H9 (cell line): ENCODE data around the gene WT1. TPM values are rescaled to one million over a fixed set of nuclear protein-coding genes. Genes with fewer than 3 reads are reported as not detected.
A peak's percentile ranks its signal among the peaks of the same experiment; 100 is the strongest.

Experiments used
- DNase-seq: peaks from one replicate; pipeline ENCODE4 v3.0.0-alpha.2; 2017
- H2AFZ ChIP-seq: one replicate; pipeline ENCODE4 v1.6.1; 2013; ENCODE audit warnings: mild to moderate bottlenecking, low read length, control low read depth, moderate library complexity
- H2AK5ac ChIP-seq: 2 replicates; pipeline ENCODE4 v1.6.1; 2013; ENCODE audit warnings: low read length, control low read depth, mixed read lengths; ENCODE audit not compliant: insufficient read length
- H2BK120ac ChIP-seq: one replicate; pipeline ENCODE4 v1.6.1; 2013; ENCODE audit warnings: low read depth, mild to moderate bottlenecking, low read length, control low read depth, inconsistent platforms; ENCODE audit not compliant: poor library complexity, severe bottlenecking
- H2BK12ac ChIP-seq: 2 replicates; pipeline ENCODE4 v1.6.1; 2013; ENCODE audit warnings: low read length, control low read depth, mixed read lengths, low read depth; ENCODE audit not compliant: insufficient read length
- H2BK15ac ChIP-seq: 2 replicates; pipeline ENCODE4 v1.6.1; 2013; ENCODE audit warnings: low read depth, low read length, control low read depth
- H2BK20ac ChIP-seq: one replicate; pipeline ENCODE4 v1.6.1; 2013; ENCODE audit warnings: low read depth, mild to moderate bottlenecking, low read length, control low read depth, inconsistent platforms; ENCODE audit not compliant: poor library complexity, severe bottlenecking
- H2BK5ac ChIP-seq: 2 replicates; pipeline ENCODE4 v1.6.1; 2013; ENCODE audit warnings: low read length, control low read depth, mixed read lengths; ENCODE audit not compliant: insufficient read length
- H3K14ac ChIP-seq: 2 replicates; pipeline ENCODE4 v1.6.1; 2013; ENCODE audit warnings: low read length, control low read depth; ENCODE audit not compliant: insufficient read depth
- H3K18ac ChIP-seq: 2 replicates; pipeline ENCODE4 v1.6.1; 2013; ENCODE audit warnings: low read depth, mild to moderate bottlenecking, mixed read lengths, low read length, control low read depth; ENCODE audit not compliant: insufficient read length
- H3K23ac ChIP-seq: 2 replicates; pipeline ENCODE4 v1.6.1; 2013; ENCODE audit warnings: low read length, control low read depth, mixed read lengths, low read depth; ENCODE audit not compliant: insufficient read length
- H3K23me2 ChIP-seq: 2 replicates; pipeline ENCODE4 v1.6.1; 2013; ENCODE audit warnings: low read depth, mild to moderate bottlenecking, mixed read lengths, low read length, control low read depth; ENCODE audit not compliant: insufficient read length, poor library complexity, severe bottlenecking
- H3K27ac ChIP-seq: 2 replicates; pipeline ENCODE4 v1.5.1; 2013; ENCODE audit warnings: low read length, control low read depth, mixed read lengths, low read depth; ENCODE audit not compliant: insufficient read length
- H3K27me3 ChIP-seq: 2 replicates; pipeline ENCODE4 v1.6.1; 2013; ENCODE audit warnings: low read length, control low read depth, inconsistent platforms; ENCODE audit not compliant: insufficient read depth
- H3K4ac ChIP-seq: 2 replicates; pipeline ENCODE4 v1.6.1; 2013; ENCODE audit warnings: low read depth, mild to moderate bottlenecking, control low read depth, inconsistent platforms, low read length, moderate library complexity
- H3K4me1 ChIP-seq: 2 replicates; pipeline ENCODE4 v1.6.1; 2013; ENCODE audit warnings: low read length, control low read depth, inconsistent platforms; ENCODE audit not compliant: insufficient read depth
- H3K4me2 ChIP-seq: 2 replicates; pipeline ENCODE4 v1.6.1; 2013; ENCODE audit warnings: low read length, control low read depth, mixed read lengths; ENCODE audit not compliant: insufficient read length, insufficient read depth
- H3K56ac ChIP-seq: 2 replicates; pipeline ENCODE4 v1.6.1; 2013; ENCODE audit warnings: low read depth, mild to moderate bottlenecking, mixed read lengths, low read length, control low read depth; ENCODE audit not compliant: insufficient read length
- H3K79me1 ChIP-seq: 2 replicates; pipeline ENCODE4 v1.6.1; 2013; ENCODE audit warnings: low read depth, mild to moderate bottlenecking, moderate library complexity, low read length, control low read depth, inconsistent platforms; ENCODE audit not compliant: insufficient read depth, poor library complexity, severe bottlenecking
- H3K79me2 ChIP-seq: 2 replicates; pipeline ENCODE4 v1.6.1; 2013; ENCODE audit warnings: low read length, control low read depth, inconsistent platforms; ENCODE audit not compliant: insufficient read depth
- H3K9ac ChIP-seq: 2 replicates; pipeline ENCODE4 v1.6.1; 2013; ENCODE audit warnings: low read length, control low read depth, mixed read lengths; ENCODE audit not compliant: insufficient read length; ENCODE audit errors: extremely low read depth
- H3K9me3 ChIP-seq: one replicate; pipeline ENCODE4 v1.6.1; 2013; ENCODE audit warnings: low read depth, low read length, inconsistent platforms; ENCODE audit not compliant: control insufficient read depth
- H3T11ph ChIP-seq: one replicate; pipeline ENCODE4 v1.6.1; 2013; ENCODE audit warnings: mild to moderate bottlenecking, low read length, control low read depth, inconsistent platforms
- H4K20me1 ChIP-seq: one replicate; pipeline ENCODE4 v1.6.1; 2013; ENCODE audit not compliant: control insufficient read depth, insufficient read length, insufficient read depth
- H4K5ac ChIP-seq: 2 replicates; pipeline ENCODE4 v1.6.1; 2013; ENCODE audit warnings: low read depth, mild to moderate bottlenecking, mixed read lengths, low read length, control low read depth; ENCODE audit not compliant: insufficient read length
- H4K8ac ChIP-seq: replicated peaks from 2 replicates; pipeline ENCODE4 v1.6.1; 2013; ENCODE audit warnings: low read length, control low read depth, mixed read lengths, low read depth; ENCODE audit not compliant: insufficient read length
- H4K91ac ChIP-seq: 2 replicates; pipeline ENCODE4 v1.6.1; 2013; ENCODE audit warnings: low read depth, mild to moderate bottlenecking, moderate library complexity, mixed read lengths, low read length, control low read depth; ENCODE audit not compliant: insufficient read length
- H3K27ac Mint-ChIP-seq, 3 experiments: 2 replicates in 2 of 3; 3 replicates in 1 of 3; pipeline ENCODE4 v1.8.0; 2020 to 2021; ENCODE audit warnings: mixed read lengths in 3 of 3, mild to moderate bottlenecking in 1 of 3, moderate library complexity in 1 of 3
- H3K27me3 Mint-ChIP-seq: 2 replicates; pipeline ENCODE4 v1.8.0; 2021; ENCODE audit warnings: low read depth, mild to moderate bottlenecking, moderate library complexity, mixed read lengths
- H3K36me3 Mint-ChIP-seq, 3 experiments: 2 replicates in 2 of 3; 3 replicates in 1 of 3; pipeline ENCODE4 v1.8.0; 2020 to 2021; ENCODE audit warnings: low read depth in 3 of 3, mixed read lengths in 3 of 3; ENCODE audit not compliant: insufficient read depth in 1 of 3
- H3K4me1 Mint-ChIP-seq, 2 experiments: 2 replicates each; pipeline ENCODE4 v1.8.0; 2020; ENCODE audit warnings: mixed read lengths in 2 of 2
- H3K4me3 Mint-ChIP-seq, 2 experiments: 2 replicates in 1 of 2; 3 replicates in 1 of 2; pipeline ENCODE4 v1.8.0; 2020 to 2021; ENCODE audit warnings: mild to moderate bottlenecking in 2 of 2, mixed read lengths in 2 of 2, moderate library complexity in 1 of 2
- H3K9me3 Mint-ChIP-seq, 2 experiments: 2 replicates in 1 of 2; 3 replicates in 1 of 2; pipeline ENCODE4 v1.8.0; 2020; ENCODE audit warnings: mild to moderate bottlenecking in 2 of 2, mixed read lengths in 2 of 2, moderate library complexity in 1 of 2
- CTCF ChIP-seq: fragments of 200-600 bp; sonication (generic); conservative IDR thresholded peaks from 3 replicates; pipeline ENCODE4 v1.8.0; 2021; ENCODE audit warnings: antibody characterized with exemption, mild to moderate bottlenecking
- WGBS: extraction: QIAGEN DNeasy Blood & Tissue Kit; methylation state at CpG from one replicate; pipeline ENCODE4 v1.1.7; 2013; ENCODE audit warnings: missing lambda C conversion rate, low lambda C conversion rate, mixed read lengths; ENCODE audit not compliant: insufficient read length; ENCODE audit errors: extremely low coverage; 5-methylcytosine and 5-hydroxymethylcytosine counted together
- total RNA-seq: library from RNA; stranded (reverse); gene quantifications from 2 replicates; pipeline ENCODE4 v1.2.1, GENCODE V29; 2021

The WT1 gene
- total RNA-seq, 1 experiment from 2014 or later, result 0.20 TPM

DNA sequence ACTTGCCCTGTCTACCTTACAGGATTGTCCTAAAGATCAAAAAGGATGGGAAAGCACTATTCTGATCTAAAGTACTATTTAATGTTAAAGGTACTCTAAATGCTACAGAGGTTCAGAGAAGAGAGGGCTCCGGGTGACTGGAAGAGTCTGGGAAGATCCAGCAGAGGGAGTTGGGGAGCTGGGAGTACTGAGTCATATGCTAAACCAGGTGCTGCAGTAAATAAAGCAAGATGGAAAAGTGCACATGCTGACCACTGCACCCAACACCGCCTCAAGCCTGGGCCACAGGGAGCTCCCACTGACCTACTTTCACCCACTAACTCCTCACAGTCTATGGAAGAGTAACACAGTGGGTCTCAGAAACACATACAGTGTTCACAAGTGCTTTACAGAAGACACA, 49.3 kb downstream of the WT1 start:
- Histone ChIP-seq H3K23ac (no peak overlapping the region), H3K14ac (no peak overlapping the region), H4K20me1 (no peaks in the 10 kb centered on the region), H3K4me2 (no peak overlapping the region), H3T11ph (no peak overlapping the region), H3K27ac (no peak overlapping the region), H3K23me2 (no peaks in the 10 kb centered on the region), H3K4ac (no peak overlapping the region), H2BK5ac (no peak overlapping the region), H4K8ac (no peak overlapping the region), H4K5ac (no peak overlapping the region), H3K18ac (peak overlapping the region; percentile 46), H2BK20ac (no peak overlapping the region), H2AK5ac (no peak overlapping the region), H3K79me1 (no peaks in the 10 kb centered on the region), H2AFZ (peak overlapping the region; percentile 22), H3K4me1 (no peaks in the 10 kb centered on the region), H3K79me2 (no peaks in the 10 kb centered on the region), H3K9me3 (no peaks in the 10 kb centered on the region), H3K27me3 (no peaks in the 10 kb centered on the region), H3K56ac (no peak overlapping the region), H2BK15ac (no peak overlapping the region), H4K91ac (no peak overlapping the region), H2BK120ac (no peak overlapping the region), H2BK12ac (no peak overlapping the region), H3K9ac (no peak overlapping the region)
- peak; percentile 66 for DNase-seq
- peak; percentile 69 for TF ChIP-seq CTCF
- H3K27ac Mint-ChIP-seq, result no peak overlapping the region
- no peaks in the 10 kb centered on the region for H3K9me3 Mint-ChIP-seq
- no CpG with 5 or more reads among the region's 2 CpGs for WGBS
- H3K4me1 Mint-ChIP-seq, result peaks cover 3 to 8% of the 10 kb centered on the region in 2 experiments
- no peaks in the 10 kb centered on the region for H3K36me3 Mint-ChIP-seq
- H3K4me3 Mint-ChIP-seq, result no peak overlapping the region
- peaks cover 5% of the 10 kb centered on the region for H3K27me3 Mint-ChIP-seq
